Naive thymus-derived CD8-positive, alpha-beta T cell (primary cell): Measurements from ENCODE around the gene TMCC1. TPM values are rescaled to one million over a fixed set of nuclear protein-coding genes. Genes with fewer than 3 reads are reported as not detected.

Source experiments
- polyA plus RNA-seq, 3 donors: library from polyadenylated mRNA; unstranded; fragments of 300-500 nt; fragmentation: Illumina TruSeq; gene quantifications; one replicate each; pipeline ENCODE4 v1.2.3, GENCODE V29; 2021
- total RNA-seq, 8 experiments: library from RNA in 2 of 8; stranded (reverse) in 2 of 8; gene quantifications; one replicate each; pipeline ENCODE4 v1.2.3 and lab custom pipeline; 2021 to 2026

The TMCC1 gene
- total and polyA plus RNA-seq, 5 experiments from 2014 or later = 4.2 to 34.9 (median 6.3) TPM

Other genes starting within 250 kb of the TMCC1 start
- gene TRH, start 81.0 kb upstream of the TMCC1 start, total RNA-seq = not detected
- not detected for gene TRH, start 81.0 kb upstream of the TMCC1 start, polyA plus RNA-seq
- gene ALG1L2, start 188.1 kb upstream of the TMCC1 start, total RNA-seq = 1 to 10 TPM; 4.5 to 6.7 TPM
- gene ALG1L2, start 188.1 kb upstream of the TMCC1 start, polyA plus RNA-seq = under 1 TPM in 1 of 3 donors, not detected in 2; 0.37 TPM